Measurements from ENCODE around the gene MRPL12.

MRPL12 gene

DNA sequence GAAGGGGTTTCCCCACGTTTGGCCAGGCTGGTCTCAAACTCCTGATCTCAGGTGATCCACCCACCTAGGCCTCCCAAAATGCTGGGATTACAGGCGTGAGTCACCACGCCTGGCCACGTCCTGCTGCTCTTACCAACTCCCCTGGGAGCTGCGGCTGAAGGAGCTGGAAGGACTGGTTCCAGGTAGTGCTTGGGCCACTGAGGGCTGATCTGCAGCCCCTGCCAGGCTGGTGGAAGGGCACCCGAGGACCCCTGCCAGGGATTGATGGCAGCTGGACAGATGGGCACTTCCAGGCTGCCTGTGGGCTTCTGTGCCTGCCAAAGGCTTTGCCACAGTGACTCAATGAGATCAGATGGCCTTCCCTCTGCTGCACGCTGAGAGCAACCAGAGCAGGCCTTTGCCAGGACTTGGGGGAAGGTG lies 39.1 kb upstream of the MRPL12 start:
- ATAC-seq (ENCODE audit: insufficient read depth, low read depth), result no peak
- Histone ChIP-seq H2AFZ (ENCODE audit: low read depth, low read length) (no peak overlapping the region), H3K79me2 (ENCODE audit: insufficient read depth, low read length) (peaks cover 39% of the 10 kb centered on the region), H3K4me1 (ENCODE audit: insufficient read depth, low read length) (peaks cover 31% of the 10 kb centered on the region), H3K4me2 (ENCODE audit: insufficient read depth, low read length) (no peak overlapping the region), H3K9ac (ENCODE audit: low read depth, low read length) (no peak overlapping the region), H3K27ac (ENCODE audit: low read length) (no peak overlapping the region), H3K4me3 (ENCODE audit: low read depth in 1 of 2, low read length in 2 of 2) (no peak overlapping the region), H4K20me1 (ENCODE audit: insufficient read depth, low read length) (no peaks in the 10 kb centered on the region), H3K9me3 (ENCODE audit: insufficient read depth, low read length, severe bottlenecking) (no peaks in the 10 kb centered on the region), H3K36me3 (ENCODE audit: insufficient read depth, low read length) (peaks cover 37% of the 10 kb centered on the region), H3K27me3 (ENCODE audit: insufficient read depth, low read length, poor library complexity) (no peaks in the 10 kb centered on the region)
- DNase-seq, result no peak
- TF ChIP-seq, protein P1, sequence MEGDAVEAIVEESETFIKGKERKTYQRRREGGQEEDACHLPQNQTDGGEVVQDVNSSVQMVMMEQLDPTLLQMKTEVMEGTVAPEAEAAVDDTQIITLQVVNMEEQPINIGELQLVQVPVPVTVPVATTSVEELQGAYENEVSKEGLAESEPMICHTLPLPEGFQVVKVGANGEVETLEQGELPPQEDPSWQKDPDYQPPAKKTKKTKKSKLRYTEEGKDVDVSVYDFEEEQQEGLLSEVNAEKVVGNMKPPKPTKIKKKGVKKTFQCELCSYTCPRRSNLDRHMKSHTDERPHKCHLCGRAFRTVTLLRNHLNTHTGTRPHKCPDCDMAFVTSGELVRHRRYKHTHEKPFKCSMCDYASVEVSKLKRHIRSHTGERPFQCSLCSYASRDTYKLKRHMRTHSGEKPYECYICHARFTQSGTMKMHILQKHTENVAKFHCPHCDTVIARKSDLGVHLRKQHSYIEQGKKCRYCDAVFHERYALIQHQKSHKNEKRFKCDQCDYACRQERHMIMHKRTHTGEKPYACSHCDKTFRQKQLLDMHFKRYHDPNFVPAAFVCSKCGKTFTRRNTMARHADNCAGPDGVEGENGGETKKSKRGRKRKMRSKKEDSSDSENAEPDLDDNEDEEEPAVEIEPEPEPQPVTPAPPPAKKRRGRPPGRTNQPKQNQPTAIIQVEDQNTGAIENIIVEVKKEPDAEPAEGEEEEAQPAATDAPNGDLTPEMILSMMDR (IDR thresholded peaks at IDR 0.05; ENCODE audit: borderline replicate concordance, extremely low read depth, low read length, poor library complexity, severe bottlenecking), result no peak
- TF ChIP-seq EZH2 (IDR thresholded peaks at IDR 0.05; ENCODE audit: borderline replicate concordance, low read depth, low read length, severe bottlenecking), result no peak

GRCh38 chr17:81665205-81666091 lies 37.7 kb upstream of the MRPL12 start:
- Histone ChIP-seq H4K20me1 (ENCODE audit: insufficient read depth, low read length) (peaks cover 4% of the 10 kb centered on the region), H3K4me1 (ENCODE audit: insufficient read depth, low read length) (peaks cover 31% of the 10 kb centered on the region), H3K4me3 (ENCODE audit: low read depth in 1 of 2, low read length in 2 of 2) (peak overlapping the region; percentile 92 to 99), H3K79me2 (ENCODE audit: insufficient read depth, low read length) (peaks cover 50% of the 10 kb centered on the region), H2AFZ (ENCODE audit: low read depth, low read length) (peak overlapping the region; percentile 94), H3K36me3 (ENCODE audit: insufficient read depth, low read length) (peaks cover 50% of the 10 kb centered on the region), H3K9ac (ENCODE audit: low read depth, low read length) (peak overlapping the region; percentile 99), H3K27me3 (ENCODE audit: insufficient read depth, low read length, poor library complexity) (no peaks in the 10 kb centered on the region), H3K27ac (ENCODE audit: low read length) (peak overlapping the region; percentile 94), H3K9me3 (ENCODE audit: insufficient read depth, low read length, severe bottlenecking) (no peaks in the 10 kb centered on the region), H3K4me2 (ENCODE audit: insufficient read depth, low read length) (peak overlapping the region; percentile 98)
- TF ChIP-seq, protein P1 (IDR thresholded peaks at IDR 0.05; ENCODE audit: borderline replicate concordance, extremely low read depth, low read length, poor library complexity, severe bottlenecking), result no peak
- no peak for TF ChIP-seq EZH2 (IDR thresholded peaks at IDR 0.05; ENCODE audit: borderline replicate concordance, low read depth, low read length, severe bottlenecking)
- peak; percentile 46 for ATAC-seq (ENCODE audit: insufficient read depth, low read depth)
- DNase-seq, result peak; percentile 69

GRCh38 chr17:81666092-81666341 lies 37.1 kb upstream of the MRPL12 start:
- Histone ChIP-seq H3K9me3 (ENCODE audit: insufficient read depth, low read length, severe bottlenecking) (no peaks in the 10 kb centered on the region), H2AFZ (ENCODE audit: low read depth, low read length) (peak overlapping the region; percentile 94), H3K27ac (ENCODE audit: low read length) (peak overlapping the region; percentile 94), H3K27me3 (ENCODE audit: insufficient read depth, low read length, poor library complexity) (no peaks in the 10 kb centered on the region), H3K36me3 (ENCODE audit: insufficient read depth, low read length) (peaks cover 55% of the 10 kb centered on the region), H3K9ac (ENCODE audit: low read depth, low read length) (peak overlapping the region; percentile 99), H3K4me3 (ENCODE audit: low read depth in 1 of 2, low read length in 2 of 2) (peak overlapping the region; percentile 92 to 99), H3K79me2 (ENCODE audit: insufficient read depth, low read length) (peaks cover 52% of the 10 kb centered on the region), H4K20me1 (ENCODE audit: insufficient read depth, low read length) (peaks cover 4% of the 10 kb centered on the region), H3K4me1 (ENCODE audit: insufficient read depth, low read length) (peaks cover 31% of the 10 kb centered on the region), H3K4me2 (ENCODE audit: insufficient read depth, low read length) (peak overlapping the region; percentile 98)
- peak; percentile 38 for ATAC-seq (ENCODE audit: insufficient read depth, low read depth)
- TF ChIP-seq EZH2 (IDR thresholded peaks at IDR 0.05; ENCODE audit: borderline replicate concordance, low read depth, low read length, severe bottlenecking), result no peak
- TF ChIP-seq, protein P1 (IDR thresholded peaks at IDR 0.05; ENCODE audit: borderline replicate concordance, extremely low read depth, low read length, poor library complexity, severe bottlenecking), result no peak
- no peak for DNase-seq
